ENCODE measurements around the gene CDH22. TPM values are rescaled to one million over a fixed set of nuclear protein-coding genes. Genes with fewer than 3 reads are reported as not detected.

CDH22 gene
- total RNA-seq, 4 donors from 2014 or later: 0.11 to 2.3 (median 0.76) TPM

DNA sequence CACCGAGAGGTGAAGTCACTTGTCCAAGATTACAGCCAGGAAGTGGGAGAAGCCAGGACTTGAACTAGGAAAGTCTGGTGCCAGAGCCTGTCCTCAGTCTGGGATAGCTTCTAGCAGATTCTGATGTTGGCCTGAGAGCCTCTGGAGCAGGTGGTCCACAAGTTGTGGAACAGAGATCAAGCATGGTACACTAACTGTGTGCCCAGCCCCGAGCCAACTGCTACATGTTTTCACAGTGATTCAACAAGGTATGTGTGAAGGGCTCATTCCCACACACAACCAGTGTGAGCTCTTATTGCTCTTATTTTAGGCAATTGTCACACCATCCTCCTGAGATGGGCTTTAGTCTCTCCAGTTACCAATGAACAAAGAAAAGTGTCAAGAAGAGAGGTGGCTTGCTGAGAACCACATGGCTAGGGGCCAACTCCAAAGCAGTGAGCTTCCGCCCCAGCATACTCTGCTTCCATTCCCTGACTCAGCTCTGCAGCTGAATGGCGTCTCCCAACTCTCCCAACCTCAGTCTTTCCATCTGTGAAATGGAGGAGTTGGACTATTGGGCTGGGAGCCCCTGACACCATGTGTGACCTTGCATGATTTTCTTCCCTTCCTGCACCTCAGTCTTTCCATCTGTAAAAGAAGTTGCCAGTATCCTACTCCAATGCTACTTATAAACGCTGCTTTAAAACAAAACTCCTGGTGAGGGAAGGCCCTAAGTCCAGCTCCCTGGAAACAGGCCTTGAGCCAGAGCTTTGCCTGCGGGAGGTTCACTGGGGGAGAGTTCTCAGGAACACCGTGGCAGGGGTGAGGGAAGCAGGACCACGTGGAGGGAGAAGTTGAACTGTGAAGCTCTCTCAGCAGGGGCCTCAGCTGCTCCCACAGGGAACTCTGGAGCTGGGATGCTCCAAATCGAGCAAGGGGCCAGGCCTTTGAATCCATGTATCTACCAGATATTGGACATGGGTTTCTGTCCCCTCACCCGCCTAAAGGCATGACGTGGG is 40.9 kb downstream of the CDH22 start:
- peaks cover 0 to 86% (median 0%) of the 10 kb centered on the region in 4 donors for H3K27me3 ChIP-seq
- intact Hi-C loops (cut with DNase I): no loop called here
- WGBS, 2 donors: 41 to 62% methylated on average over 9 of the region's 11 CpGs
- H3K4me3 ChIP-seq: no peak overlapping the region
- no peaks in the 10 kb centered on the region for H3K9me3 ChIP-seq
- no peak for DNase-seq
- TF ChIP-seq, protein P1, sequence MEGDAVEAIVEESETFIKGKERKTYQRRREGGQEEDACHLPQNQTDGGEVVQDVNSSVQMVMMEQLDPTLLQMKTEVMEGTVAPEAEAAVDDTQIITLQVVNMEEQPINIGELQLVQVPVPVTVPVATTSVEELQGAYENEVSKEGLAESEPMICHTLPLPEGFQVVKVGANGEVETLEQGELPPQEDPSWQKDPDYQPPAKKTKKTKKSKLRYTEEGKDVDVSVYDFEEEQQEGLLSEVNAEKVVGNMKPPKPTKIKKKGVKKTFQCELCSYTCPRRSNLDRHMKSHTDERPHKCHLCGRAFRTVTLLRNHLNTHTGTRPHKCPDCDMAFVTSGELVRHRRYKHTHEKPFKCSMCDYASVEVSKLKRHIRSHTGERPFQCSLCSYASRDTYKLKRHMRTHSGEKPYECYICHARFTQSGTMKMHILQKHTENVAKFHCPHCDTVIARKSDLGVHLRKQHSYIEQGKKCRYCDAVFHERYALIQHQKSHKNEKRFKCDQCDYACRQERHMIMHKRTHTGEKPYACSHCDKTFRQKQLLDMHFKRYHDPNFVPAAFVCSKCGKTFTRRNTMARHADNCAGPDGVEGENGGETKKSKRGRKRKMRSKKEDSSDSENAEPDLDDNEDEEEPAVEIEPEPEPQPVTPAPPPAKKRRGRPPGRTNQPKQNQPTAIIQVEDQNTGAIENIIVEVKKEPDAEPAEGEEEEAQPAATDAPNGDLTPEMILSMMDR (IDR thresholded peaks at IDR 0.05): no peak
- no peak for TF ChIP-seq POLR2A (IDR thresholded peaks at IDR 0.05)
- no peaks in the 10 kb centered on the region for H3K4me1 ChIP-seq
- no peak overlapping the region for H3K27ac ChIP-seq
- no peaks in the 10 kb centered on the region for H3K36me3 ChIP-seq

DNA sequence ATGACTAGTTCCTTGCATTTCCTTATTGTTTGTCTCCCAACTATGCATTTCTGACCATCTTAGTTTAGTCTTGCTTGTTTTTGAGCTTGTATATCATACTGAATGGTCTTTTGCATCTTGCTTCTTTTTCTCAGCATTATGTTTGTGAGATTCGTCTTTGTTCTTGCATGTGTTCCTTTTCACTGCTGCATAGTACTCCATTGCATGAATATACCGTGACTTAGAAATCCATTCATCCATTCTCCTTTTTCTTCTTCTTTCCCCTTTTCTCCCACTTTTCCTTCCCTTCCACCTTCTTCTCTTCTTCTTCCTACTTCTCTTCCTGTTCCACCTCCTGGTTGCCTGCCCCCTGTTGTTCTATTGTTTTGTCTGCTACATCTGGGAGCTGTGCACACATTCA is 42.8 kb downstream of the CDH22 start:
- Histone ChIP-seq H3K4me1 (no peaks in the 10 kb centered on the region), H3K27me3 (peaks cover 0 to 88% (median 0%) of the 10 kb centered on the region in 4 donors), H3K36me3 (no peaks in the 10 kb centered on the region), H3K4me3 (no peak overlapping the region), H3K9me3 (no peaks in the 10 kb centered on the region), H3K27ac (no peak overlapping the region)
- 78 to 94% methylated on average over 2 of the region's 2 CpGs for WGBS, 2 donors
- no peak for DNase-seq
- TF ChIP-seq POLR2A (IDR thresholded peaks at IDR 0.05): no peak
- TF ChIP-seq, protein P1 (IDR thresholded peaks at IDR 0.05): no peak
- intact Hi-C loops (cut with DNase I): no loop called here

DNA sequence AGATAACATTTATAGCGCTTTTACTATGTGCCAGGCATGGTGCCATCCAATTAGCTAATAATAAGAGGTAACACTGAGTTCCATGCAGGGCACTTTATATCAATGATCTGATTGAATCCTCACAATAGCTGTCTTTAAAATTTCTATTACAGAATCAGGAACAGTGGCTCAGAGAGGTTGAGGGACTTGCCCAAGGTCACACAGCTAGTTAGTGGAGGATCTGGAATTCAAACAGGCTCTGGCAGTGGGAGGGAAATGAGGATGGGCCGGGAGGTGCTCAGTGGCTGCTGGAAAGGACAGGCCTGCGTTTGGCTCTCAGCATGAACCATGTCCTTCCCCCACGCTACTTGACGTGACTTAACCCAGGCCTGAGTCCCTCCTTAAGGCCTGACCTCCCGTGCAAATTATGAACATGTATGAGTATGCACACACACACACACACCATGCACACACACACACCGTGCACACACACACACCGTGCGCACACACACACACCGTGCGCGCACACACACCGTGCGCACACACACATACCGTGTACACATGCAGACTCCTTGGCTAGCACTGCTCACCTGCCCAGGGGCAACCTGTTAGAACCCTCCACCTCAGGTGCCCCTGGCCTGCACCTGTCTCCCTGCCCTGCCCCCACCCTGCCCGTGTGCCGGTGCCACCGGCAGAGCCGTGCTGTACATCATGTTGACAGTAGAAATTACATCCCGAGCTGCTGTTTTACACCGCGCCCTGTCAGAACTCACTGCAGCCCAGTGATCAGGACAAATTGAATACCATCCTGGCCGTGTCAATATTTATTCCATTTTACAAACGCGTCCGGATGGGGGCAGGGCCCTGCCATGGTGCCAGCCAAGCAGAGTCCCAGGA is 43.7 kb downstream of the CDH22 start:
- H3K4me1 ChIP-seq: no peaks in the 10 kb centered on the region
- no peak overlapping the region for H3K4me3 ChIP-seq
- intact Hi-C loops (cut with DNase I): no loop called here
- H3K36me3 ChIP-seq: no peaks in the 10 kb centered on the region
- no peak for DNase-seq
- H3K27ac ChIP-seq: no peak overlapping the region
- H3K27me3 ChIP-seq: peaks cover 0 to 86% (median 0%) of the 10 kb centered on the region in 4 donors
- no peak for TF ChIP-seq POLR2A (IDR thresholded peaks at IDR 0.05)
- TF ChIP-seq, protein P1 (IDR thresholded peaks at IDR 0.05): no peak
- 75 to 79% methylated on average over 18 to 25 of the region's 26 CpGs for WGBS, 2 donors
- H3K9me3 ChIP-seq: no peaks in the 10 kb centered on the region

DNA sequence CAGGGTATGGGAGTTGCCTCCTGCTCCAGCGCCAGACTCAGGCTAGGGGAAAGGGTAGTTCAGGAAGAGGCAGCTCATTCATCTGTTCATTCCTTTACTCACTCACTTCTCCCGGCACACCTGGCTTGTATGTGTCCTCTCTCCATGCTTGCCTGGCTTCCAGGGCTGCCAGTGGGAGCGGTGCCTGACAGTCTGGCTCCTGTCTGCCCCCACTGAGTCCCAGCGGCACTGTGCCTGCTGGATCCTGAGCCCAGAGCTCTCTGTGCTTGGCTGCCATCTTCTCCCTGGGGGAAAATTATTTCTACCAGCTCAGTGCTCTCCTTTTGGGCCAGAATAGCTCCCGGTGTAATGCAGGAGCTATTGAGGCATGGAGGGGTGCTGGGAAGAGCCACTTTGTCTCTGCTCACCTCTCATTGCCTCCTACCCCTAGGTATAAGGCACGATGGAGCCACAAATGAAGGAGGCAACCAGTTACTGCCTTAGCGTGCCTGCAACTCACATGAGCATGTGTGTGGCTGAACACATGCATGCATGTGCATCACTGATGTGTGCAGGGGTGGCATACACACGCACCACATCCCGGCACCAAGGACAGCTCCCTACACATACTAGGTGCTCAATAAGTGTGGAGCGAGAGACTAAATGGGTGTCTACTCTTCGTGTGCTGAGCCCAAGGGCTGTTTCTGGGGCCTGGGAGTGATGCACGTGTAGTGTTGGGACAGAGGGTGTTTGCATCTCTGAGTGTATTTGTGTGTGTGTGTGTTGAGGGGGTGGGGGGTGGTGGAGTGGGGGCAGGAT is 46.6 kb downstream of the CDH22 start:
- Histone ChIP-seq H3K4me1 (no peaks in the 10 kb centered on the region), H3K27me3 (peaks cover 0 to 86% (median 0%) of the 10 kb centered on the region in 4 donors), H3K4me3 (no peak overlapping the region), H3K36me3 (no peaks in the 10 kb centered on the region), H3K27ac (no peak overlapping the region), H3K9me3 (no peaks in the 10 kb centered on the region)
- intact Hi-C loops (cut with DNase I): no loop called here
- DNase-seq: no peak
- TF ChIP-seq, protein P1 (IDR thresholded peaks at IDR 0.05): no peak
- no peak for TF ChIP-seq POLR2A (IDR thresholded peaks at IDR 0.05)
- WGBS, 2 donors: 63 to 71% methylated on average over 9 to 12 of the region's 12 CpGs

Measured in esophagus squamous epithelium (tissue), 5 donors.